WTC11 (cell line): ENCODE data around the gene KIF24. TPM values are rescaled to one million over a fixed set of nuclear protein-coding genes. Genes with fewer than 3 reads are reported as not detected.

Experiments used
- ATAC-seq: fragments of 200-7000 bp; cut with Tn5 transposase; 2 replicates; pipeline ENCODE4 v1.10.0; 2021; ENCODE audit warnings: mild to moderate bottlenecking, moderate library complexity
- CTCF ChIA-PET: fragments of 300-600 bp; sonication (Branson Sonifier 250); formaldehyde crosslinking; loops from one replicate; lab custom pipeline; 2021; ENCODE audit warnings: antibody characterized with exemption; lab: Charles Lee
- POLR2A ChIA-PET: fragments of 350-600 bp; sonication (Branson Sonifier 250); formaldehyde crosslinking; loops from one replicate; lab custom pipeline; 2021; ENCODE audit warnings: antibody characterized with exemption; lab: Charles Lee
- DNase-seq: peaks from one replicate; pipeline ENCODE4 v3.0.0; 2021; ENCODE audit warnings: low spot score
- H3K27ac Mint-ChIP-seq: 2 replicates; pipeline ENCODE4 v1.8.0; 2021; ENCODE audit warnings: mixed read lengths
- H3K27me3 Mint-ChIP-seq: 2 replicates; pipeline ENCODE4 v1.8.0; 2021; ENCODE audit warnings: low read depth, mild to moderate bottlenecking, moderate library complexity, mixed read lengths
- H3K36me3 Mint-ChIP-seq: 2 replicates; pipeline ENCODE4 v1.8.0; 2021; ENCODE audit warnings: mixed read lengths
- H3K4me1 Mint-ChIP-seq: 2 replicates; pipeline ENCODE4 v1.8.0; 2022; ENCODE audit warnings: mixed read lengths
- H3K4me3 Mint-ChIP-seq: 2 replicates; pipeline ENCODE4 v1.8.0; 2021; ENCODE audit warnings: mild to moderate bottlenecking, moderate library complexity, mixed read lengths
- H3K9me3 Mint-ChIP-seq: 2 replicates; pipeline ENCODE4 v1.8.0; 2021; ENCODE audit warnings: mixed read lengths
- AFF4 ChIP-seq: sonication (generic); formaldehyde crosslinking; IDR thresholded peaks from 2 replicates; pipeline ENCODE4 v1.8.1; 2023; ENCODE audit warnings: mild to moderate bottlenecking, missing genetic modification reagents, borderline replicate concordance
- ARID4B ChIP-seq: sonication (generic); formaldehyde crosslinking; IDR thresholded peaks from 2 replicates; pipeline ENCODE4 v1.8.0; 2023; ENCODE audit warnings: missing genetic modification reagents, mild to moderate bottlenecking, borderline replicate concordance
- CBFB ChIP-seq: sonication (generic); formaldehyde crosslinking; IDR thresholded peaks from 2 replicates; pipeline ENCODE4 v1.8.1; 2022; ENCODE audit warnings: mild to moderate bottlenecking, low read depth, missing genetic modification reagents
- FOXP1 ChIP-seq: sonication (generic); formaldehyde crosslinking; IDR thresholded peaks from 2 replicates; pipeline ENCODE4 v1.8.0; 2022; ENCODE audit warnings: missing genetic modification reagents, mild to moderate bottlenecking, moderate library complexity, borderline replicate concordance
- GRHL2 ChIP-seq: fragments of 250-450 bp; sonication (Bioruptor Pico); IDR thresholded peaks from 2 replicates; pipeline ENCODE4 v1.8.0; 2022; ENCODE audit warnings: mild to moderate bottlenecking, moderate library complexity; ENCODE audit not compliant: insufficient replicate concordance, severe bottlenecking
- HMGXB4 ChIP-seq: sonication (generic); formaldehyde crosslinking; IDR thresholded peaks from 2 replicates; pipeline ENCODE4 v1.8.1; 2023; ENCODE audit warnings: mild to moderate bottlenecking, moderate library complexity, missing genetic modification reagents
- MAX ChIP-seq: sonication (generic); formaldehyde crosslinking; IDR thresholded peaks from 2 replicates; pipeline ENCODE4 v1.8.0; 2022; ENCODE audit warnings: mild to moderate bottlenecking, missing genetic modification reagents
- MLX ChIP-seq: sonication (generic); formaldehyde crosslinking; IDR thresholded peaks from 2 replicates; pipeline ENCODE4 v1.8.1; 2023; ENCODE audit warnings: mild to moderate bottlenecking, missing genetic modification reagents, moderate library complexity
- NFATC4 ChIP-seq: fragments of 250-450 bp; sonication (Bioruptor Pico); IDR thresholded peaks from 2 replicates; pipeline ENCODE4 v1.9.0; 2021; ENCODE audit warnings: mild to moderate bottlenecking
- NFE2L1 ChIP-seq: sonication (generic); formaldehyde crosslinking; IDR thresholded peaks from 2 replicates; pipeline ENCODE4 v1.8.1; 2023; ENCODE audit warnings: missing genetic modification reagents
- RELA ChIP-seq: sonication (generic); formaldehyde crosslinking; IDR thresholded peaks from 2 replicates; pipeline ENCODE4 v1.8.1; 2022; ENCODE audit warnings: missing genetic modification reagents, mild to moderate bottlenecking, borderline replicate concordance
- TCF7 ChIP-seq: sonication (generic); formaldehyde crosslinking; IDR thresholded peaks from 2 replicates; pipeline ENCODE4 v1.8.0; 2022; ENCODE audit warnings: mild to moderate bottlenecking, low read depth, missing genetic modification reagents, moderate library complexity
- ZBTB21 ChIP-seq: sonication (generic); formaldehyde crosslinking; IDR thresholded peaks from 2 replicates; pipeline ENCODE4 v1.8.1; 2023; ENCODE audit warnings: mild to moderate bottlenecking, missing genetic modification reagents, borderline replicate concordance
- ZBTB43 ChIP-seq: sonication (generic); formaldehyde crosslinking; IDR thresholded peaks from 2 replicates; pipeline ENCODE4 v1.8.1; 2023; ENCODE audit warnings: mild to moderate bottlenecking, missing genetic modification reagents
- ZNF317 ChIP-seq: sonication (generic); formaldehyde crosslinking; IDR thresholded peaks from 2 replicates; pipeline ENCODE4 v1.8.1; 2023; ENCODE audit warnings: low read depth, mild to moderate bottlenecking, moderate library complexity, missing genetic modification reagents, borderline replicate concordance
- ZNF512 ChIP-seq: sonication (generic); formaldehyde crosslinking; IDR thresholded peaks from 2 replicates; pipeline ENCODE4 v1.8.1; 2022; ENCODE audit warnings: missing genetic modification reagents, borderline replicate concordance
- ZNF532 ChIP-seq: fragments of 250-450 bp; sonication (Bioruptor Pico); IDR thresholded peaks from 2 replicates; pipeline ENCODE4 v1.9.0; 2021; ENCODE audit warnings: mild to moderate bottlenecking, borderline replicate concordance
- total RNA-seq: library from RNA; stranded (reverse); gene quantifications from 3 replicates; pipeline ENCODE4 v1.2.3, GENCODE V29; 2021

The KIF24 gene
- total RNA-seq, 1 experiment from 2014 or later = 4.5 TPM

GRCh38 chr9:34331196-34331595 lies 2.1 kb upstream of the KIF24 start:
- DNase-seq (no peak), ATAC-seq (no peak)
- POLR2A ChIA-PET = no interaction called here
- Mint-ChIP-seq H3K27me3 (no peaks in the 10 kb centered on the region; the same call in 1 of the 2 replicates), H3K4me1 (peaks cover 59% of the 10 kb centered on the region), H3K9me3 (no peaks in the 10 kb centered on the region), H3K4me3 (no peak overlapping the region), H3K27ac (no peak overlapping the region), H3K36me3 (no peaks in the 10 kb centered on the region)
- CTCF ChIA-PET = interaction anchor here (1.3 to 7.0 kb wide), 2 partner anchors 47 to 73 kb away, joined by 8 to 168 read pairs; partner anchors contain the start of gene MYORG
- TF ChIP-seq ARID4B = no peak
- no peak for TF ChIP-seq NFE2L1 (CRISPR knock-in tag)
- no peak for TF ChIP-seq FOXP1 (CRISPR knock-in tag)
- no peak for TF ChIP-seq ZNF512
- no peak for TF ChIP-seq GRHL2 (CRISPR knock-in tag)
- TF ChIP-seq CBFB (CRISPR knock-in tag) = no peak
- TF ChIP-seq AFF4 (CRISPR knock-in tag) = no peak
- TF ChIP-seq ZBTB43 = no peak
- no peak for TF ChIP-seq HMGXB4 (CRISPR knock-in tag)
- no peak for TF ChIP-seq ZBTB21 (CRISPR knock-in tag)
- no peak for TF ChIP-seq RELA
- no peak for TF ChIP-seq MAX (CRISPR knock-in tag)
- TF ChIP-seq TCF7 (CRISPR knock-in tag) = no peak
- no peak for TF ChIP-seq ZNF532
- TF ChIP-seq NFATC4 (CRISPR knock-in tag) = no peak
- no peak for TF ChIP-seq MLX (CRISPR knock-in tag)
- TF ChIP-seq ZNF317 (CRISPR knock-in tag) = no peak
